ENCODE measurements around the gene RAB30.

Gene RAB30

GRCh38 chr11:83002522-83002921, 69.2 kb downstream of the RAB30 start:
- H3K4me2 ChIP-seq (ENCODE audit: low read length) = no peak overlapping the region
- H3F3A ChIP-seq (ENCODE audit: control insufficient read depth, insufficient read depth) = no peaks in the 10 kb centered on the region
- no peak overlapping the region for H3K27ac ChIP-seq (ENCODE audit: low read depth, low read length)
- TF ChIP-seq CTCF (IDR thresholded peaks at IDR 0.05; ENCODE audit: low read depth, low read length, poor library complexity, severe bottlenecking) = no peak
- no peak for TF ChIP-seq EZH2phosphoT487 (IDR thresholded peaks at IDR 0.05; ENCODE audit: borderline replicate concordance, low read length)
- peaks cover 25% of the 10 kb centered on the region; the same call in 1 of the 2 replicates for H4K20me1 ChIP-seq (ENCODE audit: control insufficient read depth, insufficient read depth, low read depth, low read length)
- no peak overlapping the region for H3K4me3 ChIP-seq (ENCODE audit: low read length)
- no peaks in the 10 kb centered on the region for H3K27me3 ChIP-seq (ENCODE audit: control insufficient read depth, low read length)
- H3K4me1 ChIP-seq (ENCODE audit: control insufficient read depth, low read length) = peaks cover 53% of the 10 kb centered on the region
- H3K36me3 ChIP-seq (ENCODE audit: control insufficient read depth, low read length) = peaks cover 47% of the 10 kb centered on the region
- H3K9me2 ChIP-seq (replicated peaks; ENCODE audit: control insufficient read depth, low read length) = no peaks in the 10 kb centered on the region
- no peaks in the 10 kb centered on the region for H3K9me3 ChIP-seq (ENCODE audit: control insufficient read depth, insufficient read depth, low read length)
- H3K79me2 ChIP-seq (ENCODE audit: control insufficient read depth, low read length) = peaks cover 98% of the 10 kb centered on the region

GRCh38 chr11:83002053-83002452, 69.6 kb downstream of the RAB30 start:
- TF ChIP-seq EZH2phosphoT487 (IDR thresholded peaks at IDR 0.05; ENCODE audit: borderline replicate concordance, low read length) = no peak
- no peak for TF ChIP-seq CTCF (IDR thresholded peaks at IDR 0.05; ENCODE audit: low read depth, low read length, poor library complexity, severe bottlenecking)

GRCh38 chr11:83000381-83000780, 71.3 kb downstream of the RAB30 start:
- H3K27me3 ChIP-seq (ENCODE audit: control insufficient read depth, low read length) = no peaks in the 10 kb centered on the region
- H3K79me2 ChIP-seq (ENCODE audit: control insufficient read depth, low read length) = peaks cover 96% of the 10 kb centered on the region
- no peak overlapping the region for H3K27ac ChIP-seq (ENCODE audit: low read depth, low read length)
- no peaks in the 10 kb centered on the region for H3K9me2 ChIP-seq (replicated peaks; ENCODE audit: control insufficient read depth, low read length)
- no peaks in the 10 kb centered on the region for H3K9me3 ChIP-seq (ENCODE audit: control insufficient read depth, insufficient read depth, low read length)
- peaks cover 60% of the 10 kb centered on the region for H3K36me3 ChIP-seq (ENCODE audit: control insufficient read depth, low read length)
- H3K4me1 ChIP-seq (ENCODE audit: control insufficient read depth, low read length) = peaks cover 46% of the 10 kb centered on the region
- no peaks in the 10 kb centered on the region for H3F3A ChIP-seq (ENCODE audit: control insufficient read depth, insufficient read depth)
- H4K20me1 ChIP-seq (ENCODE audit: control insufficient read depth, insufficient read depth, low read depth, low read length) = peaks cover 19% of the 10 kb centered on the region; the same call in 1 of the 2 replicates
- H3K4me3 ChIP-seq (ENCODE audit: low read length) = no peak overlapping the region
- no peak overlapping the region for H3K4me2 ChIP-seq (ENCODE audit: low read length)
- TF ChIP-seq EZH2phosphoT487 (IDR thresholded peaks at IDR 0.05; ENCODE audit: borderline replicate concordance, low read length) (no peak), CTCF (IDR thresholded peaks at IDR 0.05; ENCODE audit: low read depth, low read length, poor library complexity, severe bottlenecking) (no peak)

More at GRCh38 chr11:83002053-83002452, 69.6 kb downstream of the RAB30 start:
- Histone ChIP-seq H3K4me2 (ENCODE audit: low read length) (no peak overlapping the region), H3K4me1 (ENCODE audit: control insufficient read depth, low read length) (peaks cover 53% of the 10 kb centered on the region), H3K4me3 (ENCODE audit: low read length) (no peak overlapping the region), H3K9me3 (ENCODE audit: control insufficient read depth, insufficient read depth, low read length) (no peaks in the 10 kb centered on the region), H3K36me3 (ENCODE audit: control insufficient read depth, low read length) (peaks cover 48% of the 10 kb centered on the region), H4K20me1 (ENCODE audit: control insufficient read depth, insufficient read depth, low read depth, low read length) (peaks cover 25% of the 10 kb centered on the region; the same call in 1 of the 2 replicates), H3F3A (ENCODE audit: control insufficient read depth, insufficient read depth) (no peaks in the 10 kb centered on the region), H3K79me2 (ENCODE audit: control insufficient read depth, low read length) (peaks cover 98% of the 10 kb centered on the region), H3K27me3 (ENCODE audit: control insufficient read depth, low read length) (no peaks in the 10 kb centered on the region), H3K9me2 (replicated peaks; ENCODE audit: control insufficient read depth, low read length) (no peaks in the 10 kb centered on the region), H3K27ac (ENCODE audit: low read depth, low read length) (no peak overlapping the region)

Data from DOHH2 (cell line).